Activated CD4-positive, alpha-beta memory T cell treated with anti-CD3 and anti-CD28 coated beads for 36 hours (primary cell): Measurements from ENCODE around the gene STRIP1. TPM values are rescaled to one million over a fixed set of nuclear protein-coding genes. Genes with fewer than 3 reads are reported as not detected.
A peak's percentile ranks its signal among the peaks of the same experiment; 100 is the strongest.
"Not testable (repeated sequence)": the region's sequence is repeated elsewhere in the genome, so short reads cannot be mapped to it uniquely, and the experiment has no call there.

Experiments
- CTCF ChIA-PET: fragments of 350-600 bp; sonication (Branson Sonifier 250); formaldehyde crosslinking; loops from one replicate; lab custom pipeline; 2021; ENCODE audit warnings: antibody characterized with exemption, inconsistent platforms; lab: Charles Lee
- POLR2A ChIA-PET: fragments of 350-600 bp; sonication (Branson Sonifier 250); formaldehyde crosslinking; loops from one replicate; lab custom pipeline; 2021; ENCODE audit warnings: antibody characterized with exemption; lab: Charles Lee
- DNase-seq: peaks from one replicate; pipeline ENCODE4 v3.0.0-alpha.2; 2020
- H3K27ac Mint-ChIP-seq: one replicate; pipeline ENCODE4 v1.8.0; 2021; ENCODE audit warnings: mixed read lengths
- H3K27me3 Mint-ChIP-seq: one replicate; pipeline ENCODE4 v1.8.0; 2021; ENCODE audit warnings: mixed read lengths
- H3K36me3 Mint-ChIP-seq: one replicate; pipeline ENCODE4 v1.8.0; 2021; ENCODE audit warnings: mixed read lengths
- H3K4me1 Mint-ChIP-seq: one replicate; pipeline ENCODE4 v1.8.0; 2021; ENCODE audit warnings: low read depth, mixed read lengths
- H3K4me3 Mint-ChIP-seq: one replicate; pipeline ENCODE4 v1.8.0; 2021; ENCODE audit warnings: mild to moderate bottlenecking, mixed read lengths
- H3K9me3 Mint-ChIP-seq: one replicate; pipeline ENCODE4 v1.8.0; 2021; ENCODE audit warnings: mixed read lengths
- intact Hi-C: fragments of 100-400 bp; cut with micrococcal nuclease; formaldehyde crosslinking; loops from one replicate; pipeline ENCODE4 v1.15.1; 2023
- total RNA-seq, 2 experiments: library from RNA; stranded (reverse); gene quantifications; one replicate each; pipeline ENCODE4 v1.2.3, GENCODE V29; 2021

Gene STRIP1
- total RNA-seq, 2 experiments from 2014 or later = 22.7 to 25.7 TPM

- Mint-ChIP-seq H3K36me3 (no peaks in the 10 kb centered on the region), H3K27ac (no peak overlapping the region), H3K4me3 (no peak overlapping the region), H3K9me3 (no peaks in the 10 kb centered on the region), H3K4me1 (peaks cover 9% of the 10 kb centered on the region), H3K27me3 (peaks cover 40% of the 10 kb centered on the region)
- ChIA-PET CTCF (interaction anchor here (1.0 to 4.1 kb wide), 3 partner anchors 14 to 38 kb away, joined by 3 to 24 read pairs (median 5); partner anchors contain the start of gene UBL4B), POLR2A (no interaction called here)
- intact Hi-C loops = no loop called here
- no peak for DNase-seq
Measured at GRCh38 chr1:110074166-110074565, 39.7 kb downstream of the STRIP1 start.

GRCh38 chr1:110076789-110077500 lies 42.5 kb downstream of the STRIP1 start:
- intact Hi-C loops = no loop called here
- H3K27ac Mint-ChIP-seq = no peak overlapping the region
- no peaks in the 10 kb centered on the region for H3K36me3 Mint-ChIP-seq
- ChIA-PET CTCF (interaction anchor here (1.0 to 4.0 kb wide), 7 partner anchors 11 to 41 kb away, joined by 3 to 25 read pairs (median 6); no protein-coding TSS in a partner anchor), POLR2A (no interaction called here)
- DNase-seq = no peak
- no peaks in the 10 kb centered on the region for H3K4me1 Mint-ChIP-seq
- peaks cover 28% of the 10 kb centered on the region for H3K27me3 Mint-ChIP-seq
- no peak overlapping the region for H3K4me3 Mint-ChIP-seq
- H3K9me3 Mint-ChIP-seq = no peaks in the 10 kb centered on the region

DNA sequence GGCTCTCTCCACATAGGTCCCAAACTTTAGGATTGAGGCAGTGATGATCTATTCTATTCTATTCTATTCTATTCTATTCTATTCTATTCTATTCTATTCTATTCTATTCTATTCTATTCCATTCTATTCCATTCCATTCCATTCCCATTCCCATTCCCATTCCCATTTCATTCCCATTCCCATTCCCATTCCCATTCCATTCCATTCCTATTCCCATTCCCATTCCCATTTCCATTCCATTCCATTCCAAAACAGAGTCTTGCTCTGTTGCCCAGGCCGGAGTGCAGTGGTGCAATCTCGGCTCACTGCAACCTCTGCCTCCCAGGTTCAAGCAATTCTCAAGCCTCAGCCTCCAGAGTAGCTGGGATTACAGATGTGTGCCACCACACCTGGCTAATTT lies 45.6 kb downstream of the STRIP1 start:
- DNase-seq, H3K4me1 Mint-ChIP-seq, POLR2A ChIA-PET, H3K9me3 Mint-ChIP-seq, H3K4me3 Mint-ChIP-seq, H3K36me3 Mint-ChIP-seq, H3K27ac Mint-ChIP-seq, intact Hi-C loops: not testable (repeated sequence)
- peaks cover 29% of the 10 kb centered on the region for H3K27me3 Mint-ChIP-seq
- CTCF ChIA-PET = interaction anchor here (3.3 to 4.0 kb wide), 2 partner anchors 20 kb away, joined by 20 to 25 read pairs; no protein-coding TSS in a partner anchor

DNA sequence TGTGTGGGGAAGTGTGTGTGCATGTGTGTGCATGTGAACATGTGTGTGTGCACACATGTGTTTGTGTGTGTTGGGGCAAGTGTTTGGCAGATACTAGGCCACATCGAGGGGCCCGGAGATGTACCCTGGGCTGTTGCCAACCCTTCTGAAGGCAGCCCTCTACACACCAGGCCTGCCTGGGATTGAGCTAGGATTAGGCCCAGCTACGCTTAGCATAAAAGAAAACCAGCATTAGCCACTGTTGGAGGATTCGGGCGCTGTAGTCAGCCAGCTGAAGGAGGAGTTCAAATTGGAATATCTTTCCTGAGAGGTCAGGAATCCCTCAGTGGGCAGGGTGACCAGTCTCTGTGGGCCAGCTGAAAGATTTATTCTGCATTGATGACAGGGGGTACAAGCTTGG lies 46.6 kb downstream of the STRIP1 start:
- POLR2A ChIA-PET = no interaction called here
- H3K27me3 Mint-ChIP-seq = peaks cover 39% of the 10 kb centered on the region
- CTCF ChIA-PET = interaction anchor here (0.6 to 3.3 kb wide), 11 partner anchors 8 to 59 kb away, joined by 3 to 20 read pairs (median 4); no protein-coding TSS in a partner anchor
- no peak for DNase-seq
- intact Hi-C loops = no loop called here
- no peaks in the 10 kb centered on the region for H3K9me3 Mint-ChIP-seq
- H3K27ac Mint-ChIP-seq = no peak overlapping the region
- no peaks in the 10 kb centered on the region for H3K36me3 Mint-ChIP-seq
- H3K4me1 Mint-ChIP-seq = peaks cover 10% of the 10 kb centered on the region
- H3K4me3 Mint-ChIP-seq = no peak overlapping the region

DNA sequence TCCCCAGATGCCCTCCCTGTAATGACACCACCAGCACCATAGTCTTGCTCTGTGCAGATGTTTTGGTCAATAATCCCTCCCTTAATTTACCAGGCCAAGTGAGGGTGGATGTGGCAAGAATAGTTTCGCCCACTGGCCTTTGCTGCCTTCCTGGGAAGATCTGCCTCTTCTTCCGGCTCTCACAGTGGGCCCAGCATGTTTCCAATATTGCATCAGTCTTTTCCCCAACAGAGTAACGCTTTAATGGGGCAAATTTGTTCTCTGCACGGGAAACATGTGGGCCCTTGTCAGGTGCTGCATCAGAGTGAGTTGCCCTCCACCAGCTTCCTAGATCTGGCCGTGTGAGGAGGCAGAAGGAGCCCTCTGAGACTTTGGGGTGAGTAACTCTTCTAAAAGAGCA lies 48.1 kb downstream of the STRIP1 start:
- H3K27ac Mint-ChIP-seq = no peak overlapping the region

GRCh38 chr1:110083061-110083865 lies 48.8 kb downstream of the STRIP1 start:
- peak; percentile 21 for DNase-seq
- H3K36me3 Mint-ChIP-seq = no peaks in the 10 kb centered on the region

More for the DNA sequence above, 48.1 kb downstream of the STRIP1 start:
- POLR2A ChIA-PET = no interaction called here
- intact Hi-C loops = loop anchor here (2.0 kb wide), 1 partner anchor 14 kb away; no protein-coding TSS in a partner anchor
- no peak for DNase-seq
- H3K36me3 Mint-ChIP-seq = no peaks in the 10 kb centered on the region
- peaks cover 50% of the 10 kb centered on the region for H3K27me3 Mint-ChIP-seq
- no peak overlapping the region for H3K4me3 Mint-ChIP-seq
- peaks cover 10% of the 10 kb centered on the region for H3K4me1 Mint-ChIP-seq
- H3K9me3 Mint-ChIP-seq = no peaks in the 10 kb centered on the region
- CTCF ChIA-PET = interaction anchor here (1.3 to 3.3 kb wide), 7 partner anchors 8 to 34 kb away, joined by 3 to 20 read pairs (median 7); no protein-coding TSS in a partner anchor

GRCh38 chr1:110083866-110084226 lies 49.4 kb downstream of the STRIP1 start:
- POLR2A ChIA-PET = no interaction called here
- no peaks in the 10 kb centered on the region for H3K9me3 Mint-ChIP-seq
- no peak overlapping the region for H3K27ac Mint-ChIP-seq
- peak; percentile 19 for DNase-seq
- H3K4me3 Mint-ChIP-seq = peak overlapping the region; percentile 72
- peaks cover 53% of the 10 kb centered on the region for H3K27me3 Mint-ChIP-seq
- CTCF ChIA-PET = no interaction called here
- H3K4me1 Mint-ChIP-seq = peaks cover 12% of the 10 kb centered on the region
- intact Hi-C loops = loop anchor here (2.0 kb wide), 2 partner anchors 15 to 49 kb away; partner anchors contain the start of gene STRIP1
- no peaks in the 10 kb centered on the region for H3K36me3 Mint-ChIP-seq

More at GRCh38 chr1:110083061-110083865, 48.8 kb downstream of the STRIP1 start:
- intact Hi-C loops = loop anchor here (2.0 kb wide), 1 partner anchor 14 kb away; no protein-coding TSS in a partner anchor
- Mint-ChIP-seq H3K27ac (no peak overlapping the region), H3K27me3 (peaks cover 53% of the 10 kb centered on the region), H3K4me1 (peaks cover 12% of the 10 kb centered on the region), H3K4me3 (peak overlapping the region; percentile 72), H3K9me3 (no peaks in the 10 kb centered on the region)
- CTCF ChIA-PET = interaction anchor here (1.4 to 3.3 kb wide), 2 partner anchors 22 to 23 kb away, joined by 4 to 20 read pairs; no protein-coding TSS in a partner anchor
- POLR2A ChIA-PET = no interaction called here

GRCh38 chr1:110084227-110085078 lies 50.0 kb downstream of the STRIP1 start:
- ChIA-PET CTCF (no interaction called here), POLR2A (no interaction called here)
- no peaks in the 10 kb centered on the region for H3K36me3 Mint-ChIP-seq
- intact Hi-C loops = loop anchor here (2.0 kb wide), 1 partner anchor 50 kb away; the partner anchor contains the start of gene STRIP1
- peaks cover 53% of the 10 kb centered on the region for H3K27me3 Mint-ChIP-seq
- no peak overlapping the region for H3K27ac Mint-ChIP-seq
- peak; percentile 62 for DNase-seq
- peak overlapping the region; percentile 72 for H3K4me3 Mint-ChIP-seq
- peaks cover 12% of the 10 kb centered on the region for H3K4me1 Mint-ChIP-seq
- no peaks in the 10 kb centered on the region for H3K9me3 Mint-ChIP-seq

DNA sequence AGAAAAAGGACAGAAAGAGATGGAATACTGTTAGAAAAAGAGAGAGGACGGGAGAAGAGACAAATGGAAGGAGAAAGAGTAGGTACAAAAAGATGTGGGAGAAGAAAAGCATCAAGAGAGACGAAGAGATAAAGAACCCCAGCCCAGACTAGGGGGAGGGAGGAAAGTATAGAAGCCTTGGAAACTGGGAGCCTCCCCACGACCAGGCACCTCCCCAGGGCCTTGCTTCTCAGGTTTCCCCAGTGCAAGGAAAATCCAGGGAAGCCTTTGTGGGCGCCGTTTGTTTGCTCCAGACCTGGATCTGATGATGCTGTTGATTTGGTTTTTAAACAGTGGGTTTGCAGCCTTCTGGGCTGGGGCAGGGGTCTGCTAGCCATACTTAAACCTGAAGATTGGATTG lies 51.2 kb downstream of the STRIP1 start:
- ChIA-PET POLR2A (no interaction called here), CTCF (no interaction called here)
- intact Hi-C loops = loop anchor here (2.0 kb wide), 1 partner anchor 51 kb away; the partner anchor contains the start of gene STRIP1
- Mint-ChIP-seq H3K27ac (no peak overlapping the region), H3K4me1 (peaks cover 12% of the 10 kb centered on the region), H3K9me3 (no peaks in the 10 kb centered on the region), H3K27me3 (peaks cover 59% of the 10 kb centered on the region), H3K36me3 (no peaks in the 10 kb centered on the region), H3K4me3 (no peak overlapping the region)
- DNase-seq = no peak

DNA sequence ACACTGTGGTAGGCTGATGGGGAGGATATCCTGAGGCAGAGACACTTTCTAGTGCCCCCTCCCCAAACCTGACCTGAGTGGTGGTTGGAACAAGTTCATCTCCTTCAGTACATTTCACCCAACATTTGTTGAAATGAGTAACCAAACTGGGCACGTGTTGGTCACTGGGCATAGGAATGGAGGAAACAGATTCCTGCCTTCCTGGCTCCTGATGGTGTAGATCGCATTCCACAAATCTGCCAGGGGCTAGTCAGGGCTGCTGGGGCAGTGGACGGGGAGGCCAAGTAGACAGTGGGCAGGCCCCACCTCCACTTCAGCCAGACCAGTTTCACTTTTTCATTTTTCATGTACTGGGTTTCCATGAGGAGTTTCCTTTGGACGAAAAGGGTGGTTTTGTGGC lies 52.5 kb downstream of the STRIP1 start:
- no peaks in the 10 kb centered on the region for H3K9me3 Mint-ChIP-seq
- intact Hi-C loops = no loop called here
- peaks cover 50% of the 10 kb centered on the region for H3K27me3 Mint-ChIP-seq
- CTCF ChIA-PET = interaction anchor here (0.7 to 5.2 kb wide), 3 partner anchors 17 to 47 kb away, joined by 3 to 137 read pairs (median 10); no protein-coding TSS in a partner anchor
- no peak overlapping the region for H3K27ac Mint-ChIP-seq
- no peak overlapping the region for H3K4me3 Mint-ChIP-seq
- POLR2A ChIA-PET = no interaction called here
- peaks cover 12% of the 10 kb centered on the region for H3K4me1 Mint-ChIP-seq
- H3K36me3 Mint-ChIP-seq = no peaks in the 10 kb centered on the region
- no peak for DNase-seq
